GM12801 (cell line): ENCODE data around the gene ATG10.

Source experiments
- TF ChIP-seq, protein P1 (sequence below): IDR thresholded peaks from one replicate; pipeline ENCODE4 v1.5.1; 2011; ENCODE audit warnings: control low read depth; ENCODE audit not compliant: insufficient read length; ENCODE audit errors: extremely low read depth

The ATG10 gene

GRCh38 chr5:82165740-82166530 is 194.1 kb downstream of the ATG10 start:
- TF ChIP-seq, protein P1, sequence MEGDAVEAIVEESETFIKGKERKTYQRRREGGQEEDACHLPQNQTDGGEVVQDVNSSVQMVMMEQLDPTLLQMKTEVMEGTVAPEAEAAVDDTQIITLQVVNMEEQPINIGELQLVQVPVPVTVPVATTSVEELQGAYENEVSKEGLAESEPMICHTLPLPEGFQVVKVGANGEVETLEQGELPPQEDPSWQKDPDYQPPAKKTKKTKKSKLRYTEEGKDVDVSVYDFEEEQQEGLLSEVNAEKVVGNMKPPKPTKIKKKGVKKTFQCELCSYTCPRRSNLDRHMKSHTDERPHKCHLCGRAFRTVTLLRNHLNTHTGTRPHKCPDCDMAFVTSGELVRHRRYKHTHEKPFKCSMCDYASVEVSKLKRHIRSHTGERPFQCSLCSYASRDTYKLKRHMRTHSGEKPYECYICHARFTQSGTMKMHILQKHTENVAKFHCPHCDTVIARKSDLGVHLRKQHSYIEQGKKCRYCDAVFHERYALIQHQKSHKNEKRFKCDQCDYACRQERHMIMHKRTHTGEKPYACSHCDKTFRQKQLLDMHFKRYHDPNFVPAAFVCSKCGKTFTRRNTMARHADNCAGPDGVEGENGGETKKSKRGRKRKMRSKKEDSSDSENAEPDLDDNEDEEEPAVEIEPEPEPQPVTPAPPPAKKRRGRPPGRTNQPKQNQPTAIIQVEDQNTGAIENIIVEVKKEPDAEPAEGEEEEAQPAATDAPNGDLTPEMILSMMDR, result no peak

- TF ChIP-seq, protein P1, result no peak
These were observed 195.6 kb downstream of the ATG10 start for GRCh38 chr5:82167372-82167935.

DNA sequence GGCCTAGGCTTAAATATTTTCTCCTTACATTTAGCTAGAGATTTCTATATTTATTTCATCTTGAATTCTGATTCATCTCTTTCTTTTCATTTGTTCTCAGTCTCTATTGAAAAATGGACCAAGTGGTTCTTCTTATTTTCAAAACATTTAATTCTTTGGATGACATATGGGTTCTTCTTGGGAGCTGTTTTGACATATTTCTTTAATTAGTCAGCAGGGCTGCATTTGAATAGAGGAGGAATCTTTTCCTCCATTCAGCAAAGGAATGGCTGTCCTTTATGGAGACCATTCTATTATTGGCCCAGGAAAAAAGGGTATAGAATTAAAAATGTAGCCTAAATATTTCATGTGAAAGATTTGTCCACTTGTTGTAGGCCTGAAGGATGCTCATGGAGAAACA is 196.5 kb downstream of the ATG10 start:
- TF ChIP-seq, protein P1, result no peak

- TF ChIP-seq, protein P1, result no peak
These were observed 198.1 kb downstream of the ATG10 start for GRCh38 chr5:82169892-82170291.

- TF ChIP-seq, protein P1, result no peak
These were observed 202.5 kb downstream of the ATG10 start for GRCh38 chr5:82174128-82174918.

DNA sequence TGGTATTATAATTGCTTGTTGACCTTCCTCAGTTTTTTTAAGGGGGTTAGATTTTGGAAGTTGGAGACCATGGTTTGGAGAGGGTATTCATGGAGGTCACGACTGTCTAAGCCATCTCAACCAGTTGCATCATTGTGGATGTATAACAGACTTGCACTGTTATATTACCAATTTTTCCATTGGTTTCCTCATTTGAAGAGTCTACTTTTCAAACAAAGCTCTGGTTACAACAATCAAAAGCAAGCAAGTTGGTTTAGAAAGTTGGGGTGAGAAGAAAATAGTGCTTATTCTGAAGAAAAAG is 203.0 kb downstream of the ATG10 start:
- TF ChIP-seq, protein P1, result no peak

GRCh38 chr5:82176115-82176814 is 204.4 kb downstream of the ATG10 start:
- TF ChIP-seq, protein P1, result no peak
